HEK293T (cell line): ENCODE data around the gene C3.
A peak's percentile ranks its signal among the peaks of the same experiment; 100 is the strongest.
"Not testable (repeated sequence)": the region's sequence is repeated elsewhere in the genome, so short reads cannot be mapped to it uniquely, and the experiment has no call there.

Source experiments
- CTCF ChIA-PET: fragments of 350-600 bp; formaldehyde crosslinking; extraction: SDS; loops from one replicate; lab custom pipeline; 2021; ENCODE audit warnings: antibody characterized with exemption, inconsistent platforms; lab: Yijun Ruan, JAX
- POLR2A ChIA-PET: fragments of 350-600 bp; formaldehyde crosslinking; extraction: SDS; loops from one replicate; lab custom pipeline; 2020; ENCODE audit warnings: antibody characterized with exemption, inconsistent platforms; lab: Yijun Ruan, JAX
- DNase-seq: peaks from one replicate; pipeline ENCODE4 v3.0.0; 2012; ENCODE audit warnings: mixed read lengths; ENCODE audit errors: extremely low spot score
- ARNT ChIP-seq: fragments of 450-650 bp; IDR thresholded peaks from 2 replicates; pipeline ENCODE4 v1.6.1; 2017; ENCODE audit warnings: mild to moderate bottlenecking
- BHLHE40 ChIP-seq: fragments of 450-650 bp; IDR thresholded peaks from 2 replicates; pipeline ENCODE4 v1.6.1; 2016; ENCODE audit warnings: mild to moderate bottlenecking, moderate library complexity, borderline replicate concordance
- CTBP1 ChIP-seq: fragments of 450-650 bp; IDR thresholded peaks from 2 replicates; pipeline ENCODE4 v1.6.1; 2016; ENCODE audit warnings: borderline replicate concordance
- ELF4 ChIP-seq: fragments of 450-650 bp; IDR thresholded peaks from 2 replicates; pipeline ENCODE4 v1.6.1; 2017; ENCODE audit warnings: antibody characterized with exemption
- FOXA1 ChIP-seq: fragments of 450-650 bp; IDR thresholded peaks from 2 replicates; pipeline ENCODE4 v1.6.1; 2016; ENCODE audit warnings: mild to moderate bottlenecking
- FOXK2 ChIP-seq: fragments of 450-650 bp; IDR thresholded peaks from 2 replicates; pipeline ENCODE4 v1.6.1; 2016; ENCODE audit warnings: mild to moderate bottlenecking
- FOXM1 ChIP-seq: fragments of 450-650 bp; IDR thresholded peaks from 2 replicates; pipeline ENCODE4 v1.6.1; 2017; ENCODE audit warnings: mild to moderate bottlenecking, borderline replicate concordance
- HDGF ChIP-seq: fragments of 450-650 bp; IDR thresholded peaks from 2 replicates; pipeline ENCODE4 v1.6.1; 2017; ENCODE audit warnings: antibody characterized with exemption, borderline replicate concordance
- L3MBTL2 ChIP-seq: fragments of 450-650 bp; conservative IDR thresholded peaks from 2 replicates; pipeline ENCODE4 v1.6.1; 2016; ENCODE audit warnings: mild to moderate bottlenecking
- LEF1 ChIP-seq: fragments of 450-650 bp; IDR thresholded peaks from 2 replicates; pipeline ENCODE4 v1.6.1; 2017; ENCODE audit warnings: mild to moderate bottlenecking, borderline replicate concordance
- NFRKB ChIP-seq: fragments of 450-650 bp; IDR thresholded peaks from 2 replicates; pipeline ENCODE4 v1.6.1; 2016; ENCODE audit warnings: mild to moderate bottlenecking, moderate library complexity
- PKNOX1 ChIP-seq: fragments of 450-650 bp; IDR thresholded peaks from 2 replicates; pipeline ENCODE4 v1.6.1; 2016
- SP1 ChIP-seq: fragments of 450-650 bp; IDR thresholded peaks from 2 replicates; pipeline ENCODE4 v1.6.1; 2017
- SUZ12 ChIP-seq: fragments of 450-650 bp; IDR thresholded peaks from 2 replicates; pipeline ENCODE4 v1.6.1; 2016; ENCODE audit warnings: mild to moderate bottlenecking
- TARDBP ChIP-seq: fragments of 450-650 bp; IDR thresholded peaks from 2 replicates; pipeline ENCODE4 v1.6.1; 2016
- ZNF384 ChIP-seq: fragments of 450-650 bp; IDR thresholded peaks from 2 replicates; pipeline ENCODE4 v1.6.1; 2016

C3 gene

DNA sequence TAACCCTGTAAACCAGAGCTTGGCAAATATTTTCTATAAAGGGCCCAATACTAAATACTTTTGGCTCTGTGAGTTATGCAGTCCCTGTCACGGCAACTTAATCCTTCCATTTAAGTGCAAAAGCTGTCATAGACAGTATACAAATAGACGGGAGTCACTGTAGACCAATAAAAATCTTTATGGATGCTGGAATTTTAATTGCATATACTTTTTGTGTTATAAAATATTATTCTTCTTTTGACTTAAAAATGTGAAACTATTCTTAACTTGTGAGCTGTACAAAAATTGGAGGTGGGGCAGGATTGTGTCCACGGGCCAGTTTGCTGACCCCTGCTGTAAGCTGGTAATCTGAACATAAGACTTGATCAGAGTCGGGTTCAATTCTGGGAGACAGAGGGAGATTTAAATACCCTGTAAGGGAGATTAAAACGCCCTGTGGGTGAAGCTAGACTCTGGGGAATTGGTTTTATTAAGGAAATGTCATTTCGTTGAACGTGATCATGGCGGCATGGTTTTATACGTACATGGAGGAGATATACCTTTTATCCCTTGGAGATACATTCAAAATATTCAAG is 72.2 kb downstream of the C3 start:
- CTCF ChIA-PET: interaction anchor here (1.2 kb wide), 1 partner anchor 17 kb away, joined by 3 read pairs; no protein-coding TSS in a partner anchor
- no peak for TF ChIP-seq BHLHE40
- TF ChIP-seq FOXK2: no peak
- TF ChIP-seq L3MBTL2: no peak
- no peak for TF ChIP-seq ARNT
- TF ChIP-seq ZNF384: no peak
- TF ChIP-seq ELF4: no peak
- TF ChIP-seq FOXM1: no peak
- TF ChIP-seq CTBP1: no peak
- no peak for TF ChIP-seq LEF1
- TF ChIP-seq PKNOX1: no peak
- TF ChIP-seq TARDBP: no peak
- TF ChIP-seq SP1: no peak
- no peak for TF ChIP-seq SUZ12
- POLR2A ChIA-PET: no interaction called here
- DNase-seq: no peak

GRCh38 chr19:6644796-6645195 is 75.7 kb downstream of the C3 start:
- POLR2A ChIA-PET: no interaction called here
- TF ChIP-seq PKNOX1 (no peak), SP1 (no peak), FOXK2 (no peak), NFRKB (no peak), BHLHE40 (no peak), HDGF (no peak), ZNF384 (no peak), FOXA1 (no peak), ARNT (no peak), TARDBP (no peak), ELF4 (no peak), LEF1 (no peak), SUZ12 (no peak), CTBP1 (no peak)
- no peak for DNase-seq
- CTCF ChIA-PET: no interaction called here

- CTCF ChIA-PET, DNase-seq, POLR2A ChIA-PET: not testable (repeated sequence)
Measured at GRCh38 chr19:6640333-6640732, 80.1 kb downstream of the C3 start.

DNA sequence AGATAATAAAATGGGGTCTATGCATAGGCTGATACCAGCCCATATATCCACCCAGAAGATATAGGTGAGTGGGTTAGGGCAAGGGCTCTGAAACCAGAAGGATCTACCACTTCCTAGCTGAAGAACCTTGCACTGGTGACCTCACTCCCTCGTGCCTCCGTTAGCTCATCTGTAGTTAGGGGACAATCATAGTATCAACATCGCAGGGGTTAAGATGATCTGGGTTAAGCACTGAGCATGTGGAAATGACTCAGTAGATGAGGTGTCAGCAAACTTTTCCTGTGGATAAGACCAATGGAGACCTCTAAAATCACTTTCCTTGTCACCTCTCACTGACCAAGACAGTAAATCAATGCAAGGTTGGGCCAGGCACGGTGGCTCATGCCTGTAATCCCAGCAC is 81.0 kb downstream of the C3 start:
- ChIA-PET CTCF (no interaction called here), POLR2A (no interaction called here)
- no peak for TF ChIP-seq L3MBTL2
- TF ChIP-seq PKNOX1: no peak
- no peak for TF ChIP-seq FOXK2
- TF ChIP-seq TARDBP: no peak
- no peak for DNase-seq

GRCh38 chr19:6633456-6633813 is 87.0 kb downstream of the C3 start:
- CTCF ChIA-PET: interaction anchor here (0.7 to 1.3 kb wide), 4 partner anchors 18 to 135 kb away, joined by 3 to 4 read pairs (median 3); no protein-coding TSS in a partner anchor
- not testable (repeated sequence) for DNase-seq
- POLR2A ChIA-PET: interaction anchor here (0.7 kb wide), 1 partner anchor 117 kb away, joined by 3 read pairs; no protein-coding TSS in a partner anchor

DNA sequence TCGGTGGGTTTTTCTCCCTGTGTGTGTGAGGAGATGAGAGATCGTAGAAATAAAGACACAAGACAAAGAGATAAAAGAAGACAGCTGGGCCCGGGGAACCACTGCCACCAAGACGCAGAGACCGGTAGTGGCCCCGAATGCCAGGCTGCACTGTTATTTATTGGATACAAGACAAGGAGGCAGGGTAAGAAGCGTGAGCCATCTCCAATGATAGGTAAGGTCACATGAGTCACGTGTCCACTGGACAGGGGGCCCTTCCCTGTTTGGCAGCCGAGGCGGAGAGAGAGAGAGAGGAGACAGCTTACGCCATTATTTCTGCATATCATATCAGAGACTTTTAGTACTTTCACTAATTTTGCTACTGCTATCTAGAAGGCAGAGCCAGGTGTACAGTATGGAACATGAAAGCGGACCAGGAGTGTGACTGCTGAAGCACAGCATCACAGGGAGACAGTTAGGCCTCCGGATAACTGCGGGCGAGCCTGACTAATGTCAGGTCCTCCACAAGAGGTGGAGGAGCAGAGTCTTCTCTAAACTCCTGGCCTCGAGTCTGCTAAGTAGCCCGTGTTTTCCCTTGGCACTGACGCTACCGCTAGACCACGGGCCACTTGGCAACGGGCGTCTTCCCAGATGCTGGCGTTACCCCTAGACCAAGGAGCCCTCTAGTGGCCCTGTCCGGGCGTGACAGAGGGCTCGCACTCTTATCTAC is 87.5 kb downstream of the C3 start:
- DNase-seq: peak; percentile 16
- POLR2A ChIA-PET: interaction anchor here (0.7 kb wide), 1 partner anchor 116 kb away, joined by 3 read pairs; no protein-coding TSS in a partner anchor
- CTCF ChIA-PET: interaction anchor here (0.9 to 1.3 kb wide), 3 partner anchors 19 to 135 kb away, joined by 3 to 4 read pairs (median 3); no protein-coding TSS in a partner anchor

- TF ChIP-seq ARNT (no peak), SUZ12 (no peak), FOXA1 (no peak), ZNF384 (no peak), FOXK2 (no peak), HDGF (no peak), L3MBTL2 (no peak), PKNOX1 (no peak), LEF1 (no peak)
- DNase-seq: peak; percentile 60
- CTCF ChIA-PET: interaction anchor here (0.7 to 1.3 kb wide), 3 partner anchors 16 to 151 kb away, joined by 3 to 4 read pairs (median 3); partner anchors contain the start of gene DENND1C
- POLR2A ChIA-PET: interaction anchor here (1.0 kb wide), 1 partner anchor 101 kb away, joined by 4 read pairs; the partner anchor contains the start of gene TNFSF9
Measured at GRCh38 chr19:6632002-6632621, 88.3 kb downstream of the C3 start.
